SK-MEL-5 (cell line): ENCODE measurements around the gene ARHGAP23. TPM values are rescaled to one million over a fixed set of nuclear protein-coding genes. Genes with fewer than 3 reads are reported as not detected.

Experiments used
- DNase-seq: peaks from one replicate; pipeline ENCODE4 v3.0.0-alpha.2; 2016; ENCODE audit warnings: low read depth, low spot score
- in situ Hi-C: cut with HindIII; loops from 2 replicates; pipeline ENCODE4 v1.10.0; 2016; ENCODE audit warnings: low sequenced_read_pairs, high pct_unique_total_duplicates, low pct_unique_long_range_greater_than_20kb
- total RNA-seq: library from RNA; depleted of rRNA; stranded (reverse); fragments of >200 nt; shearing (Covaris generic); gene quantifications from 2 replicates; pipeline ENCODE4 v1.2.3, GENCODE V29; 2014

Gene ARHGAP23
- total RNA-seq, 1 experiment from 2014 or later, result 0.34 TPM

DNA sequence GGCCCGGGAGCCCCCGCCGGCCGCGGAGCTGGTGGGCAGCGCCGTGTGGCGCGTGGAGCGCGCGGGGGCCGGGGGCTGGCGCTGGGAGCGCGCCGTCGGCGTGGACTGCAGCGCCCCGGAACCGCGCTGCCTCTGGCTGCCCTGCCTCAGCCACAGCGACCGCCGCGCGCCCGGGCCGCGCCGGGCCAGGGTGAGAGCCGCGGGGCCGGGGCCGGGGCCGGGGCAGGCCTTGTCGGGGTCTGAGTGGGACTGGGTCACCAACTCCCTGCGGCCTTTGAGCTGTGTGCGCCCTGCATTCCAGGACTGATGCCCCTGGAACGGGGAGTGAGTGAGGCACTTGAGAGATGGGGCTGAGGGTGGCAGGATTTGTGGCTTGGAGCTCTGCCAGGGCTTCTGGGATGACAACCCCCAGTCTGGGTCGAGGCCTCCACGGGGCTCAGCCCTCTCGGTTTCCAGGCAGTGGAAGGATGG is 25.7 kb downstream of the ARHGAP23 start:
- no peak for DNase-seq
- in situ Hi-C loops, result no loop called here

DNA sequence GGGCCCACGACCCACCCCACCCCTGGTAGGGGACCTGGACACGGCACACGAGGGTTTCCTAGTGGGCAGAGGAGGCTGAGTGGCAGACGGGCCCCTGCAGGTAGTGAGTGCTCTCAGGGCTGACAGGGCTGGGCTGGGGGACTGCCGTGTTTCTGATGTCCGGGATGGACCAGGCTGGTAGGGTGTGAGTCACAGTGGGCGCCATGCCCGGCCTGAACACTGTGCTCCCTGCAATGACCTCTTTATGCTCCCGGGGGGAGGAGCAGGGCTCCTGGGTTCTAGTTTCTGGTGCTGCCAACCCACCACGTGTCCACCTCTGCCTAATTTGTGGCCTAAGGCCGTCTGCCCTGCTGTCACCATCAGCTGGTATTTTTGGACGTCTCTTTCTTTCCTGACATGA is 26.3 kb downstream of the ARHGAP23 start:
- in situ Hi-C loops, result no loop called here
- DNase-seq, result no peak

DNA sequence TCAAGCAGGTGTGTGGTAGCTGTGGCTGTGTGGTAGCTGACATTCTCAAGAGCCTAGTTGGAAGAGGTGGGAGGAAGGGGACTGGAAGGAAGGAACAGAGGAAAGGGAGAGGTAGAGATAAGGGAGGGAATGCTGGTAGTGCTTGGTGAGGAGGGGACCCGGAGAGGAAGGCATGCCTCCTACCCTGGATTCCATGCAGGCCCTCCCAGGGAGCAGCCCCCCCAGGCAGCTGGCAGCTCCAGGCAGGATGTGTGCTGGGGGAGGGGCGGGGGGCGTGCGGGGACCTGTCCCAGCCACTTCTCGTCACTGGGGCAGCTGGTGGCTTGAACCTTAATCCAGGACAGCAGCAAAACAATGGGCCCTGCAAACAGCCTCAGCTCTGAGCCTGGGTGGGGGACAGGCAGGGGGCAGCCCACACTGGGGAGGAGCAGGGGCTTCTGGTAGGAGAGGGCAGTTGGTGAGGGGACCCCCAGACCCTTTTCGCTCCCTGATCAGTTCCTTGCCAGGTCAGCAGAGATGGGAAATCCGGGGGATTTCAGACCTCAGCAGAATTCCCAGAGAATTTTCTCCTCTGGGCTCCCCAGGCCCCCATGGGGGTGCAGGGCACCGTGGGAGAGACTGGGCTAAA is 27.1 kb downstream of the ARHGAP23 start:
- in situ Hi-C loops, result no loop called here
- DNase-seq, result no peak

DNA sequence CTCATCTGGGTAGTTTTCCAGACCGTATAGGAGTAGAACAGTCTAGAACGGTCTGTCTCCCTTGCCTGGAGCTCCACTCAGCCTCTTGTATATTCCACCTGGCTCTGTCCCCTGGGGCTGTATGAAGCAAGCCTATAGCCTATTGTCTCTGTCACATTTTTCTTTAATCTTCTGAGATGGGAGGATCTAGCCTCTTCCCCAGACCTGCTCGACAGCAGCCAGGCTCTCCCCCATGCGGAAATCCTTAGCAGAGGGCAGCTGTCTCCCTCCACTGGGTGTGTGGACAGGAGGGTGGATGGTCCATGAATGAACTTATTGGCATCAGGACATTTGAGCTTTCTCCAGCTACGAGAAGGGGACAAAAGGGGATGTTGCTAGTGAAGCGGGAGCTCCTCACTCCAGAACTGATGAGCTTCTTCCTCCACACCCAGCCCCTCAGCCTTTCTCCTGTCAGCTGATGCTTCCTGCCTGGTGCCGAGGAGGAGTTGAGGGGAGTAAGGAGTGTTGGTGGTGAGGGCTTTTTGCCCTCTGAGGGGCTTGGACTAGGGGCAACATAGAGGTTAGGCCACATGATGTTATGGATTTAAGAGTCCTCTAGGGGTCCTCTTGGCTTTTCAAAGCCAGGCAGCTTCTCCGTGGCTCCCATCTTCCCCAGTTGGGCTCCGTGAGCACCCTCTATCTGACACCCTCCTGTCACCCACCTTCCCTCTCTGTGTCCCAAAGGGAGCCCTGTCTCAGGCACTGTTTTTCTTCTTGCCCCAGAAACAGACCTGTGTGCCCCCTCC is 28.0 kb downstream of the ARHGAP23 start:
- peak; percentile 28 for DNase-seq
- in situ Hi-C loops, result no loop called here

- DNase-seq, result no peak
- in situ Hi-C loops, result no loop called here
These were observed 29.5 kb downstream of the ARHGAP23 start for GRCh38 chr17:38457577-38458371.

- no peak for DNase-seq
- in situ Hi-C loops, result no loop called here
These were observed 30.3 kb downstream of the ARHGAP23 start for GRCh38 chr17:38458521-38458920.

- in situ Hi-C loops, result no loop called here
- DNase-seq, result no peak
These were observed 31.3 kb downstream of the ARHGAP23 start for GRCh38 chr17:38459567-38459966.

GRCh38 chr17:38460082-38460715 is 31.9 kb downstream of the ARHGAP23 start:
- in situ Hi-C loops, result no loop called here
- no peak for DNase-seq

GRCh38 chr17:38460716-38461630 is 32.7 kb downstream of the ARHGAP23 start:
- in situ Hi-C loops, result no loop called here

DNA sequence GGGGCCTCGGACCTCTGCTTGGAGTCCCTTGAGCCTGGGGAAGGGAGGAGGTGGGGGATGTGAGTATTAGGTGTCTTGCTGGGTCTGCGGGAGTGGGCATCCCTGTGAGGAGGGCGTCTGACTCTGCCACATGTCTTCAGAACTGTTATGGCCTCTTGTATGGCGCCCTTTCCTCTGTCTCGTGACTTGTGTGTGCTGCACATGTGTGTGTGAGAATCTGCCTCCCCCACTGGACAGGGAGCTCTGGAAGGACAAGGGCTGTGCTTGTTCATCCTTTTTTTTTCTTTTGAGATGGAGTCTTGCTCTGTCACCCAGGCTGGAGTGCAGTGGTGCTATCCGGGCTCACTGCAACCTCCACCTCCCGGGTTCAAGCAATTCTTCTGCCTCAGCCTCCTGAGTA is 33.4 kb downstream of the ARHGAP23 start:
- in situ Hi-C loops, result no loop called here

More at GRCh38 chr17:38460716-38461630, 32.7 kb downstream of the ARHGAP23 start:
- no peak for DNase-seq

DNA sequence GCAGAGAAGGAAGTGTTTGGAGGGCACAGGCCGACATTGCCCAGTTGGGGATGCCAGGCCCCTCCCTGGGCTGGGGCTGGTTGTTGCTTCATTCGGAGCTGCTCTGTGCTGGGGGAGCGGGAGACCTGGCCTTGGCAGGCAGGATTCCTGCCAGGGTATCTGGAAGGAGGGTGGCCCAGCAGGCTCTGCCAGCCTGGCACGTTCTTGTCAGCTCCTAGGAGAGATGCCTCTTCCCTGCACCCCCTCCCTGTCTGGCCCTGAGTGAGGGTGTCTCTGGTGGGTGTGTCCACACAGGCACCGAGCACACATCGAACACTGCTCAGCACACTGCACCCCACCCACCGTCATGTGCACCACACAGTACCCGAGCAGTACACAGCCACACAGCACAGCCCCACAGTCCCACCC is 35.2 kb downstream of the ARHGAP23 start:
- in situ Hi-C loops, result no loop called here

More for the DNA sequence above, 33.4 kb downstream of the ARHGAP23 start:
- DNase-seq, result peak; percentile 39

GRCh38 chr17:38464251-38464722 is 36.0 kb downstream of the ARHGAP23 start:
- in situ Hi-C loops, result no loop called here
- DNase-seq, result no peak

More for the DNA sequence above, 35.2 kb downstream of the ARHGAP23 start:
- no peak for DNase-seq

- in situ Hi-C loops, result no loop called here
- DNase-seq, result no peak
These were observed 36.6 kb downstream of the ARHGAP23 start for GRCh38 chr17:38464723-38465390.

DNA sequence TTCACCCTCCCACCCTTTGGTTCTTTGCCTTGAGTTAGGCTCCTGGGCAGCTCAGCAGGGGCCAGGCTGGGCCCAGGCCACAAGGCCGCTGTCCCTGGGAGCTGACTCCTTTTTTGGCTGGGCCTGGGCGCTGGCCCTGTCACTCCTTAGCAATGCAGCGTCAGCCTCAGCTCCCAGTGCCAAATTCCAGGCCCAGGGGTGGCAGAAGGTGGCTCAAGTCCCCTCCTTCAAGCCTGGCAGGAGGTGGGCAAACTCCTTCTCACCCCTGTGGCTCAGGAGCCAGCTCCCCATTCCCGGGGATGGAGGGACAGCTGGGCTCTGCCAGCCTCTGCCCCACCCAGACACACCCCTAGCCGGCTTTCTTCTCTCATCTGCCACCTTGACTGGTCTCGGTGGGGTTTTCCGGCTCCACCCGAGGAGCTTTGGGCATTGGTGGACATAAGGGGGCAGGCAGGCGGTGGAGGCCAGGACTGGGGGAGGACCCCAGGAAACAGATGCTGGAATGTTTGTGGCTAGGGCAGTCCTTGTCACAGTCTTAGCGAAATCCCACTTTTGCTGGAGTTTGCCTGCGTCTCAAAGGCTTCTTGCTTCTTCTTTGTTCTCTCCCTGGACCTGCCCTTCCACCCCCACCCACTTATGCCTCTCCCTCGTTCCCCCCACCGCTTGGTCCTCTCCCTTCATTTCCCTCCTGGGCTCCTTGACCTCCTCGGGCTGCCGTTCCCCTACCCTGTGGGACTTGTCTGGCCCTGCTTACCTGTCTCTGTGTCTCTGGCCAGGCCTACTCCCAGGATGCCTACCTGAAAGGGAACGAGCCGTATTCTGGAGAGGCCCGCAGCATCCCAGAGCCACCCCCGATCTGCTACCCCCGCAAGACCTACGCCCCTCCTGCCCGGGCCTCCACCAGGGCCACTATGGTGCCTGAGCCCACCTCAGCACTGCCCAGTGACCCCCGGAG is 37.4 kb downstream of the ARHGAP23 start:
- in situ Hi-C loops, result no loop called here
- no peak for DNase-seq
